ENCODE measurements around the gene UCMA.
A peak's percentile ranks its signal among the peaks of the same experiment; 100 is the strongest.
"Not testable (repeated sequence)": the region's sequence is repeated elsewhere in the genome, so short reads cannot be mapped to it uniquely, and the experiment has no call there.

The UCMA gene, protein sequence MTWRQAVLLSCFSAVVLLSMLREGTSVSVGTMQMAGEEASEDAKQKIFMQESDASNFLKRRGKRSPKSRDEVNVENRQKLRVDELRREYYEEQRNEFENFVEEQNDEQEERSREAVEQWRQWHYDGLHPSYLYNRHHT

DNA sequence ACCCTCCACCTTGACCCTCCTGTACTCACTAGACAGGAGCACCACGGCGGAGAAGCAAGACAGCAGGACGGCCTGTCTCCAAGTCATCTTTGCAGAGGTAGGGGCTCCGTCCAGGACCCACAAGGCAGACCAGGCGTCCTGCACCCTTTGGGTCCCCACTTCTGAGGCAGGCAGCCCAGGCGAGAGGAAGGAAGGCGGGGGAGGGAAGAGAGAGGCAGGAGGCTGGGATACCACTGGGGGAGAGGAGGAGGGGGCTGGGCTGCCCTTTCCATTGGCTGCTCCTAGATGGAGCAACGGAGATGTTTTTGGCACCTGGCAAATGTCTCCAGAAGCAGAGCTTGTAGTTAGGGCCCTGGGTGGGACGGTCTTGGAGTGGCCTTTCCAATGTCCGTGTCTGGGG, at the start of gene UCMA:
UCMA (minus strand) TSS at position 203 of the 400 bp plus-strand sequence; CDS start at position 87, 116 bp downstream.
- DNase-seq, result no peak

DNA sequence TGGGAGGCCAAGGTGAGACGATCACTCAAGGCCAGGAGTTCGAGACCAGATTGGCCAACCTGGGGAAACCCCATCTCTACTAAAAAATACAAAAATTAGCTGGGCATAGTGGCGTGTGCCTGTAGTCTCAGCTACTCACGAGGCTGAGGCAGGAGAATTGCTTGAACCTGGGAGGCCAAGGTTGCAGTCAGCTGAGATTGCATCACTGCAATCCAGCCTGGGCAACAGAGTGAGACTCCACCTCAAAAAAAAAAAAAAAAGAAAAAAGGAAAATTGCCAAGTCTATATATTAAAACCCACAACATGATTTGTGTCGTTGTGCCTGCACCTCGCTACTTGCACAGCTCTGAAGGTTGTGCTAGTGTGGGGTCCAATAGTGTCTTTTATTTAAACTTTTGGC, 48.2 kb upstream of the UCMA start:
- DNase-seq, result not testable (repeated sequence)

DNA sequence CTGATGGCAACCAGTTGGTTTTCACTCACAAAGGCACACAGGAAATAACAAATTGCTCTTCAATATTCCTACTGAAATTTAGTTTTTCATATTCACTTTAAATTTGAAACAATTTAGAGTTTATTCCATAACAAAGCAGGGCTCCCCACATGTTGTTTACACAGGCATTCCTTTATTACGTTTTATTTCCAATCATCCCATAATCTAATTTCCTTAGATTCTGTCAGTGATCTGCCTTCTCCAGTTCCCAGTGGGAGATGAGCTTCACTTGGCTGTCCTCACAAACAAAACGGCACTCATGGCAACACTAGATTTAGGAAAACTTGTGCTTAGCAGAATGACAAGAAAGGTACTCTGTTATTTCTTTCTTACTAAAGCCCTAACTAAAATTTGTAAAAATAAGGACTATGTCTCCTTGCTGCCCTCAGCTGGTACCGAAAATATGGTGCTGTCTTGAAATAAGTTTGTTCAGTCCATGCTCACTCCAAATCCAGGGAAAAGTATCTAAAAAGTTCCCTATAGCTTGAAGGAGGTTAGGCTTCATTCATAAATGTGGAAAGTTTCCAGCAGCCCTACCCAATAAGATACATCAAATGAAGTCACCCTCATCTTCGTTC, 42.7 kb upstream of the UCMA start:
- DNase-seq, result no peak

DNA sequence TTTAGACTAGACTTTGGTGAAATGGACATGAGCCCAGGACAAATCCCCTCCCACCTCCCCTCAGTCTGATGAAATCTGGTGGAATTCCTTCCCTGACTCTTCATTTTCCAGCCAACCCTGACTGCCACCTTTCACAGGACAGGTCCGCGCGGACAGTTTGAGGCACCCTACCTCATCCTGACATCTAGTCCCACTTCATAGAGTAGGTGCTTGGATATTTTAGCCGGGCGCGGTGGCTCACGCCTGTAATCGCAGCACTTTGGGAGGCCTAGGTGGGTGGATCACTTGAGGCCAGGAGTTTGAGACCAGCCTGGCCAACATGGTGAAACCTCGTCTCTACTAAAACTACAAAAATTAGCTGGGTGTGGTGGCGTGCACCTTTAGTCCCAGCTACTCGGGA, 42.0 kb upstream of the UCMA start:
- DNase-seq, result not testable (repeated sequence)

DNA sequence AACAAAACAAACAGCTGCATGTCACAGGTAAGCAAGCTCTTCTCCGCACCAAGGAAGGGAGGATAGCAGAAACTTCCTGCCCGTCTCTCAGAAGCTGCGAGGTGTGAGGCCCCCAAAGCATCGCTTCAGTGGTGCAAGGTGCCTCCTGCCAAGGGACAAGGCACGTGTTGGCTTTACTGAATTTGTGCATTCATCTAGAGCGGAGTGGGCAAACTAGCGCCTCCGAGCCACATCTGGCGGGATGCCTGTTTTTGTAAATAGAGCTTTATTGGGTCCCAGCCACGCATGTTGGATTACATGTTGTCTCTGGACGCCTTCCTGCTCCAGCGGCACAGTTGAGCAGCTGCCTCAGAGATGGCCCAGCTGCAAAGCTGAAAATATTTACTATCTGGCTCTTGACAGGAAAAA, 38.0 kb upstream of the UCMA start:
- no peak for DNase-seq

DNA sequence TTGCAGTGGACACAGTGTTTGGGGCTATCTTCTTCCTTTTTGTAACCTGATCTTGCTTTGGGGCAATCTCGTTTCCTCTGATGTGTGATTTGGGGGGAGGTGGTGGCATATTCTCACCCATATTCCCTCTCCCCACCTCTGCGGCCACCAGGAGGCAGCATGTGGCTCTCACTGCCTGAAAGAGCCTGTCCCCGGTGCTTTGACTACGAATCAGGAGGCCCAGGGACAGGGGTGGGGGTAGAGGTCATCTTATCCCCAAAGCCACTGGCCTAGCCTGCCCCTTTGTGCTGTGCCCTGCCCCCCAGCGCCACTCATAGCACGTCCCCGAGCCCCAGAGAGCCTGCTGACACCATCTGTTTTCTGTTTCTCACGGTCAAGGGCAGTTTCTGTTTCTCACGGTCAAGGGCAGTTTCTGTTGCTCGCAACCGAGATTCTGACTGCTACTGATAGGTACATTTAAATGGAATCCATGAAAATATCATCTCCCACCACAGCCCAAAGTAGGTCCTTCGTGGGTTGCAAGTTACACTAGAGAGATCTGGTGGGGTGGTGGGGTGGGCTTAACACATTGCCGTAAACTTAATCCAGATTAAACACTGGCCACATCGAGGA, 37.5 kb upstream of the UCMA start:
- peak; percentile 2 to 5 for DNase-seq

DNA sequence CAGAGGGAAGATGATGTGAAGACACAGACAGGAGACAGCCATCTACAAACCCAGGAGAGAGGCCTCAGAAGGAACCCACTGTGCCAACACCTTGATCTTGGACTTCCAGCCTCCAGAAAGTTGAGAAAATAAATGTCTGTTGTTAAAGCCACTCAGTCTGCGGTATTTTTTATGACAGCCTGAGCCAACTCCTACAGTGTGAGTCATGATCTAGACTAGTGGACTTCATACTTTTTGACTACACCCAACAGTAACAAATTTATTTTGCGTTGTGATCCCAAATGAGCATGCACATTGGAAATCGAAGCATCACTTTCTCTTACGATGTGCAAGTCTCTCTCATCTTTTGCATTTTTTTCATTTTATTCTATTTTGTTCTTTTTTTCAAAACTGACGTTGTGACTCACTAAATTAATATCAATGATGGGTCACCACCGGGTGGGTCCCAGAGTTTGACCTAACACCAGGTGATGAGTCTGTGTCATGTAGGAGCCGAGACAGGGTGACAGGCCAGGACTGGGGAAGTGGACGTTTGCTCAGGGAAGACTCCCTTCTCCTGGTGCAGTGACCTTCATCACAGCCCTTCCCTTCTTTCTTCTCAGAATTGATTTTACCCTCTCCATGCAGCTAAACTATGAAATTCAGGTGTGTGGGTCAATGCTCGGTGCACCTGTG, 36.8 kb upstream of the UCMA start:
- no peak for DNase-seq

DNA sequence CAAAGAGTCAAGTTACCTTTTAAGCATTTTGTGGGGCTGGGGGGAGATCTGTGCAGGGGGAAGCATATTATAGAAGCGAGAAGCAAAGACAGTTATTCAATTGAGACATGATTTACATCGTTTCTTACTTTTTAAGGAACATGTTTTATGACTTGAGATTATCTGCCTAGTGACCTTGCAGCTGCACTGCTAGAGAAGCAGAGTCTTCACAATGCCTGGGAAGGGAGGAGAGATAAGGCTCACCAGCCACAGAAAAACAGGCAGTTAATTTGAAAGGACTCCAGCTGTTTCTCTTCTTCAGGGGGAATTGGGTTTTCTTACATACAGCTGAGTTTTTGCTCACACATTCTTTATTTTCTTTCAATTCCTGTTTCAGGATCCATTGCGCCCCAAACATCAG, 34.7 kb upstream of the UCMA start:
- no peak for DNase-seq

DNA sequence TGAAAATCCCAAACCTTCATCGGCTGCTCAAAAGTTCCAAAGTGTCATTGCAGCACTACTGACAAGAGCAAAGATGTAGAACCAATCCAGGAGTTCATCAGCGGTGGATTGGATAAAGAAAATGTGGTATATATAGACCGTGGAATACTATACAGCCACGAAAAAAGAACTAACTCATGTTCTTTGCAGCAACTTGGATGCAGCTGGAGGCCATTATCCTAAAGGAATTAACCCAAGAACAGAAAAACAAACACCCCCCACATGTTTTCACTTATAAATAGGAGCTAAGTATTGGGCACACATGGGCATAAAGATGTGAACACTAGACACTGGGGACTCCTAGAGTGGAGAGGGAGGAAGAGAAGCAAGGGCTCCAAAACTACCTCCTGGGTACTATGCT, 34.1 kb upstream of the UCMA start:
- no peak for DNase-seq

DNA sequence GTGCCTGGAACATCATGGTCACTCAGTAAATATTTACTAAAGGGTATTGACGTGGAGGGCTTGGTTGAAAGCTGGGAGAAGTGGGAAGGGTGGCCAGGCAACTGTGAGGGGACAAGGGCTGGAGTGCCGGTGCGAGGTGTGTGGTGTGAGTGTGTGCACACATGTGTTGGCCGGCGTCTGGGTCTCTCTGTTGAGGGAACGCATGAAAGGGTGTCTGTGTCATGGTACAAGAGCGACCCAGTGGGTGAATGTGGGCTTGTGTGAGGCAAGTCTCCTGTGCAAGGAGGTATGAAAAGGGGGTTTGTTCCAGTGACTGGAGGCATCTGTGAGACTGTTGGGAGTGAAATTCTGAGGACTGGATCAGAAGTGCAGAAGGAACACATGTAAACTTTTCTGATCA, 29.4 kb upstream of the UCMA start:
- DNase-seq, result no peak

DNA sequence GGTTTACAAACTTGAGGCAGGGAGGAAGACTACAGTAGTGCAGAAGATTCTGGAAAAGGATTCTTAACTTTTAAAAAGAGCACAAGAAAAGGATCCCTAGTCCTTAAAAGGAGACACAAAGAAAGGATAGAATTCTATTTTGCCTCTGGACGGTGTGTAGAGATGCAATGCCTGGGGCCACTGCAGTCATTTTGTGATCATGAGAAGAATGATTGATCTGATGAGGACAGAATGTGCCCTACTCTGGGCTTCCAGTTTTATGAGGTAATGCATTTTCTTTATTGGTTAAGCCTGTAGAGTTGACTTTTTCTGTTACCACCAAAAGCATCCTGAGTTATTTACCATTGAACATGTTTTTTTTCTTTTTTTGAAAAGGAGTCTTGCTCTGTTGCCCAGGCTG, 28.3 kb upstream of the UCMA start:
- no peak for DNase-seq

DNA sequence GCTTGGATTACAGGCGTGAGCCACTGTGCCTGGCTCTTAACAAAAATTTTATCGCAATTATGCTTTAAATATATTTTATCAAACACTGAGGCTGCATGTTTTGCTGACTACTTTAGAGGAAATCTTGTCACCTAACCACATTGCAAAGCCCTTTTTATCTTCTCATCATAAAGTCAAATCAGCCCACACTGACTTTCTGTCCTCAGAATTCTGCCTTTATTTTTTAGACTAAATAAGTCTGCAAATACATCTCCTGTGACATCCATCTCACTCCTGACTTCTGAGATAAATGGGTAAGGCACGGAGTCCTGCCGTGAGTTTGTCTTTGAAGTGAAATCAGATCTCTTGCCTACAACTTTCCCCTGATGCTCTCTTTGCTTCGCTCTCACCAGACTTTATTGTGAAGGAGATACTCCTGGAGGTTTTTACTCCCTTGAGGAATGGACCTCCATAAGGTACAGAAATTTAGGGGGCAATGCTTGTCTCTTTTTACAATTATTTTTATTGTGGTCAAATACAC, 23.5 kb upstream of the UCMA start:
- no peak for DNase-seq

DNA sequence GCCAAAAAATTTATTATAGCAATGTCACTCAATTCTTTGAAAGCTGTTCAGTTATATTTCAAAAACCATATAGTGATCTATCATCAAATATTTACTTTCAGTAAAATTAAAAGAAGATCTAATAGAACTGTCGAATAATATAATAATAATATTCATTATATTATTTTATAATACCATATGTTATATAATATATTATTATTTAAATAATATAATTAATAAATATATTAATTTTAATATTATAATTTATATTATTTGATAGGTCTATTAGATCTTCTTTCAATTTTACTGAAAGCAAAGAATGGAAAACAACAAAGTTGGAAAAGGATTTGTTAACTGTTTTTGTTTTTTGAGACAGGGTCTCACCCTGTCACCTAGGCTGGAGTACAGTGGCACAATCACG, 22.5 kb upstream of the UCMA start:
- DNase-seq, result no peak

DNA sequence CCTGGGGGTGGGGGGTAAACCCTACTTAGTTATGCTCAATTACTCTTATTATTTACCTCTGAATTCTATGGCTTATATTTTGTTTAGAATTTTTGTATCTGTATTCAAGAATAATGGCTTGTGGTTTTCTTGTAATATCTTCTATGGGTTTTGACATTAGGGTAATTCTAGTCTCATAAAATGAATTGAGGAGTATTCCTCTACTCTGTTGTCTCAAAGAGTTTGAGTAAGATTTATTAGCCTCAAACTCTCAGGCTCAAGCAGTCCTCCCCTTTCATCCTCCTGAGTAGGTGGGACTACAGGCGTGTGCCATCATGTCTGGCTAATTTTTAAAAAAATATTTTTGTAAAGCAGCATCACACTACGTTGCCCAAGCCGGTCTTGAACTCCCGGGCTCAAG, 19.6 kb upstream of the UCMA start:
- DNase-seq, result no peak

DNA sequence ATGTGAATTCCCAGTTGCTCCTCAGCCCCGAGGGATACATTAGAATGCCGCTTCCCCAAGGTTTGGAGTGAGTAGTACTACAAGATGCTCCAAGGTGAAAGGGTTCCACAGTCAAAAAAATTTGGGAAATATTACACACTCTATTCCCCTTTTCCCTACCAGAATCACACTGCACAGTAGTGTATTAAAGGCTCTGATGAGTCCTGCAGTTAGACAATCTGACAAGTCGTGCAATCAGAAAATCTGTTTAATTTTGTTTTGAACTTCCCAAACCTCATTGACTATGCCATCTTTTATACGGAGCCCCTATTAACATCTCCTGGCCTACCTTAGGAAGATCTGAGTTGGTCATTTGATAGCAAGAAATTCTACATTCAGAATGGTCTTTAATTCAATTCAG, 13.6 kb upstream of the UCMA start:
- no peak for DNase-seq

DNA sequence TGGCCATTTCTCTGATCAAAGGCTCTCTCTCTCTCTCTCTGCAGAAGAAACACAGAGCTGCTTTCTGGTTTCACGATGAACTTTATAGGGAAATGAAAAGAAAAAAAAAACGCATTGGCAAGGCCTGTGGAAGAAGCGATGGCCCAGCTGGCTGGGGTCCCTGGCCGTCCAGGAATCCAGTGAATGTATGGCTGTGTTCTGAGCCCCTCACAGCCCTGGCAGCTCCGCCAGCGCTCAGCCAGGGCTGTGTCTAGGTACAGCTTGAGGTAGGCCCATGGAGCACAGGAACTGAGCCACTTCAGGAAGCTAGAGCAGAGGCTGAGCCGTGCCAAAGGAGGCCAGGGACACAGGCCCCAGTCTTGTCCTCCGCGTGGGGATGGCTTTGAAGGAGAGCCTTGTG, 13.1 kb upstream of the UCMA start:
- DNase-seq, result no peak

DNA sequence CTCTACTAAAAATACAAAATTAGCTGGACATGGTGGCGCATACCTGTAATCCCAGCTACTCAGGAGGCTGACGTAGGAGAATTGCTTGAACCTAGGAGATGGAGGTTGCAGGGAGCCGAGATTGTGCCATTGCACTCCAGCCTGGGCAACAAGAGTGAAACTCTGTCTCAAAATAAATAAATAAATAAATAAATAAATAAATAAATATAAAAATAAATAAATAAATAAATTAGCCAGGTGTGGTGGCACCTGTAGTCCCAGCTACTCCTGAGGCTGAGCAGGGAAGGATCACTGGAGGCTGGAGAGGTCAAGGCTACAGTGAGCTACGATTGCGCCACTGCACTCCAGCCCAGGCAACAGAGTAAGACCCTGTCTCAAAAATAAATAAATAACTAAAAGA, 8.1 kb upstream of the UCMA start:
- not testable (repeated sequence) for DNase-seq

DNA sequence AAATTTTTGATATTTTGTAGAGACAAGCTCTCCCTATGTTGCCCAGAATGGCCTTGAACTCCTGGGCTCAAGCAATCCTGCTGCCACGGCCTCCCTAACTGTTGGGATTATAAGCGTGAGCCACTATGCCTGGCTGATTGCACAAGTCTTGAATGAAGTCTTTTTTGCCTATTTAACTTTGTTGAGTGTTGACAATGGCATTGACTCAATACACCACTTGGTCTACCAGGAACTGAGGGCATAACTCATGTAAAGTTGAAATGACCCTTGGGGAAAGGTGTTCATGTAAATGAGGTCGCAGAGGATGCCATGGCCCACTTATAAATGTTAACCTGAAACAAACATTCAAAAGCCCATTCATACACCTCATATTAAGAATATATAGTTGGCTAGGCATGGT, 7.4 kb upstream of the UCMA start:
- no peak for DNase-seq

DNA sequence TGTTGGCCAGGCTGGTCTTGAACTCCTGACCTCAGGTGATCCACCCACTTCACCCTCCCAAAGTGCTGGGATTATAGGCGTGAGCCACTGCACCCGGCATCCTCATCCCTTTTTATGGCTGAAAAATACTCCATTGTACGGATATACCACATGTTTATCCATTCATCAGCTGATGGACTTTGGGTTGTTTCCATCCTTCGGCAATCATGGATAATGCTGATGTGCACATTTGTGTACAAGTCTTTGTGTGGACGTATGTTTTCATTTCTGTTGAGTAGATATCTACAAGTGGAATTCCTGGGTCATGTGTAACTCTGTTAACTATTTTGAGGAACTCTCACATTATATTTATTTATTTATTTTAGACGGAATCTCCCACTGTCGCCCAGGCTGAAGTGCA, 5.7 kb upstream of the UCMA start:
- no peak for DNase-seq

DNA sequence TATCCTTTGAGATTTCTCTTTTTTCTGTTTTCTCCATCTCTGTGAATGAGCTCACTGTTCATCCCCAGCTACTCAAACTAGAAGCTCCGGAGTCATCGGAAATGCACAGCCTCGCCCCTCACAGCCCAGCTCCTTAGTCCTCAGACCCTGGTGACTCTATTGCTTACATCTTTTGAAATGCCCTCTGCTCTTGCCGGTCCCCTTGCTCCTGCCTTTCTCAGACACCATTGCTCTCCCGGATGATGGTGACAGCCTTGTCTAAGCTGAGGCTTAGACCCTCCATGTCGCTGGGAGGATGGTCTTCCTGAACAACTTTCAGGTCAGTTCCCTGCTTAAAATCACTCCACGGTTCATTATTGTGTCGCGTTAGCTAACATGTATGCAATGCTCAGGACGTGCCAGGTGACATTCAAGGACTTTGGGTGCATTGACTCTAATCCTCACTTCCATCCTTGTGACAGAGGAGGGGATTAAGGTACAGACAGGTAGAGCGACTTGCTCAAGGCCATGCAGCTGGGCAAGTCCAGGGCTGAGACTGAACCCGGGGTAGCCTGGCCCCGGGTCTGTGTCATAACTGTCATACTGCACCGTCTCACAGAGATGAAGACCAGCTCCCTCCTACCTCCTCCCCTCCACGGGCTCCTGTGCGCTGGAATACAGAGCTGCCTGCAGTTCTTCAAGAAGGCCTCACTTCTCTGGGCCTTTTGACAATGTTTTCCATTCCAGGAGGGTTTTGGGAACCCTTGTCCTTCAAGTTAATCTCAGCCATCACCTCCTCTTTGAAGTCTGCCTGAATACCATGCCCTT, 4.3 kb upstream of the UCMA start:
- no peak for DNase-seq

DNA sequence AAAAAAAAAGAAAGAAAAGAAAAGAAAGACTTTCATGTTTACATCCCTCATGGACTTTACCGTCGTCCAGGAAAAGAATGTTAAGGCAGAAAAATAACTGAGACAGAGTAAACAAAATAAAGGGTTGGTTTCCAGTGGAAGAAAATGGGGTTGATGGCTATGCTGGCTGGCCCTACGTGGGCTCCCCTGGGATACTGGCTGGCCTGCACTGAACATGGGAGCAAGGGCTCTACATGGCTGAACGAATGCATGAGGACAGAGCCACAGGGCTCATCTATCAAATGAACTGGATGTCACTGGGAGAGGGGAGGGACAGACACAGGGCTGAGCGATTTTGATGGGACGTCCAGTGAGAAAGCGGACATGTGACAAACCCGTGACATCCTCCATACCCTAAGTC, 2.5 kb upstream of the UCMA start:
- no peak for DNase-seq

DNA sequence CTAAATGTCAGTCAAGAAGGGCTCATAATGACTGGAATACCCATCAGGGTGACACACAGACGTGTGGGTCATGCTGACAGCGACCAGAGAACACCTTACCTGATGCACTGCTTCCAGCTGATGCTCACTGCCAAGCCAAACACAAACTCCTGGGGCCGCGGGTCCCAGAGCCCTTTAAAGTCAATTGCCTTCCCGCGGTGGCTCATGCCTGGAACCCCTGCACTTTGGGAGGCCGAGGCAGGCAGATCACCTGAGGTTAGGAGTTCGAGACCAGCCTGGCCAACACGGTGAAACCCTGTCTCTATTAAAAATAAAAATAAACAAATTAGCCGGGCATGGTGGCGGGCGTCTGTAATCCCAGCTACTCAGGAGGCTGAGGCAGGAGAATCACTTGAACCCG, 562 bp upstream of the UCMA start:
- DNase-seq, result not testable (repeated sequence)

DNA sequence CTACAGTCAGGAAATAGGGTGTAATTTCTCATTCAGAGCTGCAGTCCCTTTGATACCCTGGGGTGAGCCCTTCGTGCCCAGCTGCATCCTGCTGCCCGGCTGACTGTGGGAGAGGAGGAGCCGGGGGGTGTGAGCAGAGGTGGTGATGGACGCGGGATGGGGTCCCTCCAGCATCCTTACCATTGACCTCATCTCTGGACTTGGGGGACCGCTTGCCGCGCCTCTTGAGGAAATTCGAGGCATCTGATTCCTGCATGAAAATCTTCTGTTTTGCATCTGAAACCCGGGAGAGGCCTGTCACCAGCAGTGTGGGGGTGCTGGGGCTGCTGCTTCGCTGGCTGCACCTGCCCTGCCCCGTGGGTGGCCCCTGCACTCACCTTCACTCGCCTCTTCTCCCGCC, 816 bp downstream of the UCMA start:
- DNase-seq, result no peak

Data from inflammatory macrophage treated with lipopolysaccharide for 1 hour (primary cell).